IMR-90 (cell line): ENCODE data around the gene ABHD12B. TPM values are rescaled to one million over a fixed set of nuclear protein-coding genes. Genes with fewer than 3 reads are reported as not detected.

Experiments
- ATAC-seq: fragments of 200-7000 bp; cut with Tn5 transposase; 2 replicates; pipeline ENCODE4 v1.9.1; 2020; ENCODE audit warnings: low read depth, mild to moderate bottlenecking, moderate library complexity
- BruUV-seq: library from RNA; stranded (reverse); fragments of 400-500 nt; replicated peaks from 2 replicates; lab custom pipeline; 2021; lab: Mats Ljungman, UMichigan
- CTCF ChIA-PET: fragments of 300-600 bp; formaldehyde crosslinking; extraction: SDS; loops from one replicate; lab custom pipeline; 2021; ENCODE audit warnings: antibody characterized with exemption; lab: Yijun Ruan, JAX
- POLR2A ChIA-PET: fragments of 300-600 bp; sonication (Branson Sonifier 250); formaldehyde crosslinking; loops from one replicate; lab custom pipeline; 2022; ENCODE audit warnings: antibody characterized with exemption; ENCODE audit not compliant: unreplicated experiment; lab: Charles Lee
- DNase-seq: peaks from one replicate; pipeline ENCODE4 v3.0.0; 2013
- H2AFZ ChIP-seq: replicated peaks from 2 replicates; pipeline ENCODE3; 2013; ENCODE audit warnings: low read length, mild to moderate bottlenecking; ENCODE audit not compliant: poor library complexity
- H2AK5ac ChIP-seq: 2 replicates; pipeline ENCODE4 v1.6.1; 2013; ENCODE audit warnings: low read depth, low read length, inconsistent platforms
- H2AK9ac ChIP-seq: replicated peaks from 2 replicates; pipeline ENCODE3; 2013; ENCODE audit warnings: mild to moderate bottlenecking, low read depth, low read length, moderate library complexity; ENCODE audit not compliant: poor library complexity
- H2BK120ac ChIP-seq: 2 replicates; pipeline ENCODE4 v1.6.1; 2013; ENCODE audit warnings: low read depth, low read length, inconsistent platforms
- H2BK15ac ChIP-seq: 3 replicates; pipeline ENCODE4 v1.6.1; 2013; ENCODE audit warnings: low read depth, low read length, inconsistent platforms
- H2BK20ac ChIP-seq: 2 replicates; pipeline ENCODE4 v1.6.1; 2013; ENCODE audit warnings: low read depth, mild to moderate bottlenecking, inconsistent platforms, low read length, moderate library complexity
- H2BK5ac ChIP-seq: 2 replicates; pipeline ENCODE4 v1.6.1; 2013; ENCODE audit warnings: mild to moderate bottlenecking, low read depth, low read length, inconsistent platforms; ENCODE audit not compliant: poor library complexity, severe bottlenecking
- H3K14ac ChIP-seq: replicated peaks from 2 replicates; pipeline ENCODE4 v1.6.1; 2013; ENCODE audit warnings: low read depth, low read length, inconsistent platforms
- H3K18ac ChIP-seq: 2 replicates; pipeline ENCODE4 v1.6.1; 2013; ENCODE audit warnings: low read depth, low read length, control low read depth
- H3K23ac ChIP-seq: 2 replicates; pipeline ENCODE4 v1.6.1; 2013; ENCODE audit warnings: low read depth, low read length, inconsistent platforms
- H3K27ac ChIP-seq: 2 replicates; pipeline ENCODE4 v1.5.1; 2013; ENCODE audit warnings: mild to moderate bottlenecking, control low read depth, low read length; ENCODE audit not compliant: insufficient read depth
- H3K27me3 ChIP-seq: 2 replicates; pipeline ENCODE4 v1.6.1; 2013; ENCODE audit warnings: low read length; ENCODE audit not compliant: control insufficient read depth, insufficient read depth
- H3K36me3 ChIP-seq: 2 replicates; pipeline ENCODE4 v1.6.1; 2013; ENCODE audit warnings: low read length, mixed read lengths; ENCODE audit not compliant: control insufficient read depth, insufficient read depth
- H3K4ac ChIP-seq: 2 replicates; pipeline ENCODE4 v1.6.1; 2013; ENCODE audit warnings: low read depth, low read length, inconsistent platforms
- H3K4me1 ChIP-seq: 2 replicates; pipeline ENCODE4 v1.6.1; 2013; ENCODE audit warnings: low read length, mixed read lengths; ENCODE audit not compliant: control insufficient read depth, insufficient read depth
- H3K4me2 ChIP-seq: 2 replicates; pipeline ENCODE4 v1.6.1; 2013; ENCODE audit warnings: low read depth, mild to moderate bottlenecking, control low read depth, low read length, moderate library complexity
- H3K4me3 ChIP-seq: 2 replicates; pipeline ENCODE4 v1.5.1; 2013; ENCODE audit warnings: low read depth, mild to moderate bottlenecking, control low read depth, low read length, moderate library complexity; ENCODE audit not compliant: insufficient read depth
- H3K56ac ChIP-seq: 2 replicates; pipeline ENCODE4 v1.6.1; 2013; ENCODE audit warnings: low read length, inconsistent platforms; ENCODE audit not compliant: insufficient read depth; ENCODE audit errors: extremely low read depth
- H3K79me1 ChIP-seq, 2 experiments: 2 replicates each; pipeline ENCODE4 v1.6.1; 2013; ENCODE audit warnings: low read length in 2 of 2, inconsistent platforms in 1 of 2, low read depth in 1 of 2
- H3K9ac ChIP-seq: 2 replicates; pipeline ENCODE4 v1.6.1; 2013; ENCODE audit warnings: low read depth, low read length, control low read depth
- H3K9me1 ChIP-seq: 2 replicates; pipeline ENCODE4 v1.6.1; 2013; ENCODE audit warnings: low read length, inconsistent platforms; ENCODE audit not compliant: insufficient read depth
- H3K9me3 ChIP-seq: 2 replicates; pipeline ENCODE4 v1.6.1; 2013; ENCODE audit warnings: low read length; ENCODE audit not compliant: control insufficient read depth, insufficient read depth
- H4K20me1 ChIP-seq: 2 replicates; pipeline ENCODE4 v1.6.1; 2013; ENCODE audit warnings: low read length, inconsistent platforms; ENCODE audit not compliant: insufficient read depth
- H4K5ac ChIP-seq: 2 replicates; pipeline ENCODE4 v1.6.1; 2013; ENCODE audit warnings: mild to moderate bottlenecking, low read depth, low read length, control low read depth
- H4K8ac ChIP-seq, 2 experiments: 2 replicates each; pipeline ENCODE4 v1.6.1; 2013; ENCODE audit warnings: low read depth in 2 of 2, low read length in 2 of 2, control low read depth in 1 of 2, inconsistent platforms in 1 of 2
- H4K91ac ChIP-seq: 2 replicates; pipeline ENCODE4 v1.6.1; 2013; ENCODE audit warnings: low read depth, low read length, inconsistent platforms; ENCODE audit not compliant: insufficient read depth
- MAFK ChIP-seq: IDR thresholded peaks from 2 replicates; pipeline ENCODE4 v1.6.1; 2012; ENCODE audit warnings: low read depth, low read length, improper control_type of control experiment
- MXI1 ChIP-seq: IDR thresholded peaks from 2 replicates; pipeline ENCODE4 v1.6.1; 2012; ENCODE audit warnings: low read depth, mild to moderate bottlenecking, low read length, moderate library complexity, borderline replicate concordance
- NFE2L2 ChIP-seq: fragments of 150-350 bp; IDR thresholded peaks from 2 replicates; pipeline ENCODE4 v1.6.1; 2016; ENCODE audit warnings: low read depth, mild to moderate bottlenecking, low read length
- WGBS, 2 experiments: methylation state at CpG; one replicate each; pipeline versions ENCODE4 v1.1.5 to v1.1.7; 2013; ENCODE audit warnings: missing lambda C conversion rate in 2 of 2; ENCODE audit not compliant: insufficient read length in 1 of 2; ENCODE audit errors: extremely low coverage in 2 of 2; 5-methylcytosine and 5-hydroxymethylcytosine counted together
- dilution Hi-C: fragments of 300-500 bp; cut with HindIII; formaldehyde crosslinking; loops from one replicate; pipeline ENCODE4 v1.14.3; 2018; ENCODE audit warnings: low sequenced_read_pairs; ENCODE audit not compliant: unreplicated experiment
- in situ Hi-C: fragments of 300-500 bp; cut with MboI; formaldehyde crosslinking; loops from 3 replicates; pipeline ENCODE4 v1.14.3; 2019; ENCODE audit warnings: low sequenced_read_pairs, inconsistent platforms, mixed read lengths
- intact Hi-C: fragments of 100-400 bp; cut with micrococcal nuclease; formaldehyde crosslinking; loops from 2 replicates; pipeline ENCODE4 v1.10.0; 2022
- polyA plus RNA-seq, 3 experiments: library from polyadenylated mRNA; depleted of rRNA; stranded (reverse); fragments of >200 nt; gene quantifications; 2 replicates each; pipeline ENCODE4 v1.2.3, GENCODE V29; 2012; ENCODE audit warnings: low replicate concordance in 1 of 3
- total RNA-seq: library from RNA; depleted of rRNA; stranded (reverse); fragments of >200 nt; gene quantifications from 2 replicates; pipeline ENCODE4 v1.2.3, GENCODE V29; 2012

The ABHD12B gene
- total and polyA plus RNA-seq, 2 of the 4 experiments (the other 2 are of a cell fraction): 0.18 TPM; not detected in 1

DNA sequence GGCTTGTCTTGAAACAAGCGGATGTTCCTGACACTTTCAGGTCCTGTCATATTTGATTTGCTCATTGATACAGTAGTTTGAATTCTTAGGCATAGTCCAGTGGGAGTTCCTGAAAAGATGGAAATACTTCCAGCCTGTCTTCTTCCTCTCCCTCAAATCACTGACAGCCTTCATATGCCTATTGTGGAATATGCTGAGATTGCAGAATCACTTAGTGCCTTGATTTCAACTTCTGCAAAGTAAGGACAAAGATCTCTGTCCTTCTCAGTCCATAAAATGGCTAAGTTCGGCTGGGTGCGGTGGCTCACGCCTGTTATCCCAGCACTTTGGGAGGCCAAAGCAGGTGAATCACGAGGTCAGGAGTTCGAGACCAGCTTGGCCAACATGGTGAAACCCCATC is 79.2 kb downstream of the ABHD12B start:
- TF ChIP-seq NFE2L2: no peak
- no peak for TF ChIP-seq MXI1
- peak; percentile 94 for TF ChIP-seq MAFK
- H3K36me3 ChIP-seq: no peaks in the 10 kb centered on the region
- no peak overlapping the region for H3K9ac ChIP-seq
- H3K14ac ChIP-seq: no peak overlapping the region
- H3K4me1 ChIP-seq: peaks cover 6% of the 10 kb centered on the region
- H3K9me1 ChIP-seq: peaks cover 4% of the 10 kb centered on the region; the same call in 1 of the 2 replicates
- WGBS, 2 experiments: 100% methylated on average over 1 of the region's 6 CpGs; no CpG with 5 or more reads in 1 of the 2 experiments
- H4K8ac ChIP-seq: no peak overlapping the region
- no peak overlapping the region for H3K18ac ChIP-seq
- H4K20me1 ChIP-seq: no peaks in the 10 kb centered on the region; the same call in 1 of the 2 replicates
- no peak overlapping the region for H3K23ac ChIP-seq
- no peak overlapping the region for H3K4me2 ChIP-seq
- POLR2A ChIA-PET: interaction anchor here (0.6 kb wide), 2 partner anchors 26 to 1268 kb away, joined by 11 to 20 read pairs; no protein-coding TSS in a partner anchor
- H4K5ac ChIP-seq: no peak overlapping the region
- CTCF ChIA-PET: no interaction called here
- H2AK9ac ChIP-seq: no peak overlapping the region
- intact Hi-C loops: no loop called here
- in situ Hi-C loops: no loop called here
- H4K91ac ChIP-seq: no peak overlapping the region
- no peak overlapping the region for H2BK120ac ChIP-seq
- no peak overlapping the region for H3K27ac ChIP-seq
- DNase-seq (no peak), ATAC-seq (no peak)
- no peaks in the 10 kb centered on the region for H3K9me3 ChIP-seq
- no TSS peak for BruUV-seq
- H2AK5ac ChIP-seq: no peak overlapping the region
- no peaks in the 10 kb centered on the region for H3K79me1 ChIP-seq
- no peak overlapping the region for H2BK15ac ChIP-seq
- no peak overlapping the region for H2BK20ac ChIP-seq
- H3K4me3 ChIP-seq: no peak overlapping the region
- H2BK5ac ChIP-seq: no peak overlapping the region
- dilution Hi-C loops: no loop called here
- no peaks in the 10 kb centered on the region for H3K27me3 ChIP-seq
- H2AFZ ChIP-seq: no peak overlapping the region
- no peak overlapping the region for H3K4ac ChIP-seq
- no peak overlapping the region for H3K56ac ChIP-seq
